ENCODE data around the gene PDK2. TPM values are rescaled to one million over a fixed set of nuclear protein-coding genes. Genes with fewer than 3 reads are reported as not detected.
A peak's percentile ranks its signal among the peaks of the same experiment; 100 is the strongest.

The PDK2 gene
- total RNA-seq, 1 donor from 2014 or later: 41.9 TPM

- DNase-seq (ENCODE audit: low spot score): no peak
Observed at GRCh38 chr17:50078430-50078829, 16.7 kb upstream of the PDK2 start.

GRCh38 chr17:50079334-50080095 is 15.6 kb upstream of the PDK2 start:
- DNase-seq (ENCODE audit: low spot score): no peak

GRCh38 chr17:50080096-50080480 is 15.1 kb upstream of the PDK2 start:
- no peak for DNase-seq (ENCODE audit: low spot score)

GRCh38 chr17:50080827-50081226 is 14.3 kb upstream of the PDK2 start:
- DNase-seq (ENCODE audit: low spot score): no peak

GRCh38 chr17:50081757-50082156 is 13.4 kb upstream of the PDK2 start:
- DNase-seq (ENCODE audit: low spot score): no peak

- no peak for DNase-seq (ENCODE audit: low spot score)
Observed at GRCh38 chr17:50087246-50087911, 7.8 kb upstream of the PDK2 start.

GRCh38 chr17:50087912-50088405 is 7.2 kb upstream of the PDK2 start:
- DNase-seq (ENCODE audit: low spot score): no peak

- no peak for DNase-seq (ENCODE audit: low spot score)
Observed at GRCh38 chr17:50088952-50089825, 6.0 kb upstream of the PDK2 start.

GRCh38 chr17:50090071-50090470 is 5.1 kb upstream of the PDK2 start:
- DNase-seq (ENCODE audit: low spot score): no peak

- no peak for DNase-seq (ENCODE audit: low spot score)
Observed at GRCh38 chr17:50090971-50091917, 3.9 kb upstream of the PDK2 start.

GRCh38 chr17:50091918-50092285 is 3.2 kb upstream of the PDK2 start:
- no peak for DNase-seq (ENCODE audit: low spot score)

- no peak for DNase-seq (ENCODE audit: low spot score)
Observed at GRCh38 chr17:50093246-50093645, 1.9 kb upstream of the PDK2 start.

GRCh38 chr17:50093807-50094206 is 1.3 kb upstream of the PDK2 start:
- DNase-seq (ENCODE audit: low spot score): no peak

- DNase-seq (ENCODE audit: low spot score): peak; percentile 95
Observed at GRCh38 chr17:50094243-50094752, 853 bp upstream of the PDK2 start.

GRCh38 chr17:50095626-50096037 is 481 bp downstream of the PDK2 start:
- no peak for DNase-seq (ENCODE audit: low spot score)

- no peak for DNase-seq (ENCODE audit: low spot score)
Observed at GRCh38 chr17:50096092-50096491, 941 bp downstream of the PDK2 start.

- DNase-seq (ENCODE audit: low spot score): no peak
Observed at GRCh38 chr17:50096758-50097157, 1.6 kb downstream of the PDK2 start.

GRCh38 chr17:50097455-50097854 is 2.3 kb downstream of the PDK2 start:
- no peak for DNase-seq (ENCODE audit: low spot score)

GRCh38 chr17:50097926-50098325 is 2.8 kb downstream of the PDK2 start:
- DNase-seq (ENCODE audit: low spot score): no peak

- DNase-seq (ENCODE audit: low spot score): no peak
Observed at GRCh38 chr17:50098583-50098982, 3.4 kb downstream of the PDK2 start.
